Thyroid gland (tissue), 4 donors: ENCODE measurements around the gene RARRES2. TPM values are rescaled to one million over a fixed set of nuclear protein-coding genes. Genes with fewer than 3 reads are reported as not detected.
"Not testable (repeated sequence)": the region's sequence is repeated elsewhere in the genome, so short reads cannot be mapped to it uniquely, and the experiment has no call there.

Source experiments
- DNase-seq, 2 donors: peaks; one replicate each; pipeline ENCODE4 v3.0.0-alpha.2; 2019
- H3K27ac ChIP-seq, 3 donors: fragments of 200-600 bp; sonication (generic); 1 replicate in 2 of 3; 2 replicates in 1 of 3; pipeline ENCODE4 v1.5.1; 2016 to 2019; ENCODE audit warnings: mild to moderate bottlenecking in 1 of 3, moderate library complexity in 1 of 3
- H3K27me3 ChIP-seq: fragments of 200-600 bp; sonication (generic); one replicate; pipeline ENCODE4 v1.5.1; 2019
- H3K36me3 ChIP-seq, 2 donors: fragments of 200-600 bp; sonication (generic); one replicate each; pipeline ENCODE4 v1.5.1; 2016 to 2019
- H3K4me1 ChIP-seq, 2 donors: fragments of 200-600 bp; sonication (generic); one replicate each; pipeline ENCODE4 v1.5.1; 2017 to 2019
- H3K4me3 ChIP-seq, 3 donors: fragments of 200-600 bp; sonication (generic); replicated peaks in 1 of 3; 1 replicate in 2 of 3; 2 replicates in 1 of 3; pipeline ENCODE4 v1.5.1; 2016; ENCODE audit warnings: mild to moderate bottlenecking in 1 of 3
- H3K9me3 ChIP-seq: fragments of 200-600 bp; sonication (generic); one replicate; pipeline ENCODE4 v1.5.1; 2017
- CTCF ChIP-seq, 6 experiments: fragments of 200-600 bp in 3 of 6; fragments of 450-650 bp in 3 of 6; sonication (generic) in 3 of 6; IDR thresholded peaks; one replicate each; pipeline ENCODE4 v1.5.1; 2016 to 2019; ENCODE audit warnings: antibody characterized with exemption in 6 of 6, mild to moderate bottlenecking in 2 of 6, inconsistent platforms in 1 of 6, moderate library complexity in 1 of 6
- POLR2A ChIP-seq, 2 donors: fragments of 450-650 bp; IDR thresholded peaks; one replicate each; pipeline ENCODE4 v1.6.1; 2017; ENCODE audit warnings: antibody characterized with exemption in 2 of 2, mild to moderate bottlenecking in 2 of 2, moderate library complexity in 1 of 2
- WGBS, 2 donors: methylation state at CpG; one replicate each; pipeline ENCODE4 v1.1.5; 2017; 5-methylcytosine and 5-hydroxymethylcytosine counted together
- intact Hi-C: fragments of 100-400 bp; cut with DNase I; formaldehyde crosslinking; loops from one replicate; pipeline ENCODE4 v1.15.1; 2023
- total RNA-seq, 4 donors: library from RNA; depleted of rRNA; stranded (reverse); fragments of >200 nt; gene quantifications; one replicate each; pipeline ENCODE4 v1.2.3, GENCODE V29; 2016

Gene RARRES2
- total RNA-seq, 4 donors from 2014 or later, result 22.2 to 137 (median 54.8) TPM

DNA sequence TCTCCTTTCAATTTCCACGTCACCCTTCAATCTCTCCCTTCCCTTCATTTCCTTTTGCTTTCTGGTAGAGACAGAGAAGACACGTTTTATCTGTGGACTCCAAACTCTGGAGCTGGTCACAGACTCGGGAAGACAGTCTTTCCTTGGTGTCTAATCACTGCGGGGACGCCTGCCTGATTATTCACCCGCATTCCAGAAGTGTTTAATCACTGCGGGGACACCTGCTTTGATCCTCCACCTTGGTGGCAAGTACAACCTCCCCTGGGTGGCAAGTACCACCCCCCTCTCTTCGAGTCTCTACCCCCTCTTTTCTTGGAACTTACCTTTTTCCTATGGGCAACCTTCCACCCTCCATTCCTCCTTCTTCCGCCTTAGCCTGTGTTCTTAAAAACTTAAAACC lies 33.5 kb downstream of the RARRES2 start:
- Histone ChIP-seq H3K4me3 (no peak overlapping the region), H3K27ac (no peak overlapping the region), H3K4me1 (no peaks in the 10 kb centered on the region), H3K9me3 (no peaks in the 10 kb centered on the region), H3K27me3 (no peaks in the 10 kb centered on the region), H3K36me3 (no peaks in the 10 kb centered on the region)
- no peak for DNase-seq
- intact Hi-C loops, result no loop called here
- WGBS, 2 donors, result 88 to 89% methylated on average over 9 of the region's 9 CpGs
- TF ChIP-seq POLR2A (IDR thresholded peaks at IDR 0.05) (no peak), CTCF (IDR thresholded peaks at IDR 0.05) (no peak)

GRCh38 chr7:150307129-150307528 lies 34.3 kb downstream of the RARRES2 start:
- WGBS, 2 donors, result 86 to 87% methylated on average over 3 of the region's 3 CpGs
- Histone ChIP-seq H3K9me3 (no peaks in the 10 kb centered on the region), H3K36me3 (no peaks in the 10 kb centered on the region), H3K27me3 (no peaks in the 10 kb centered on the region), H3K4me1 (no peaks in the 10 kb centered on the region), H3K27ac (no peak overlapping the region), H3K4me3 (no peak overlapping the region)
- no peak for DNase-seq
- intact Hi-C loops, result no loop called here
- TF ChIP-seq CTCF (IDR thresholded peaks at IDR 0.05) (no peak), POLR2A (IDR thresholded peaks at IDR 0.05) (no peak)

DNA sequence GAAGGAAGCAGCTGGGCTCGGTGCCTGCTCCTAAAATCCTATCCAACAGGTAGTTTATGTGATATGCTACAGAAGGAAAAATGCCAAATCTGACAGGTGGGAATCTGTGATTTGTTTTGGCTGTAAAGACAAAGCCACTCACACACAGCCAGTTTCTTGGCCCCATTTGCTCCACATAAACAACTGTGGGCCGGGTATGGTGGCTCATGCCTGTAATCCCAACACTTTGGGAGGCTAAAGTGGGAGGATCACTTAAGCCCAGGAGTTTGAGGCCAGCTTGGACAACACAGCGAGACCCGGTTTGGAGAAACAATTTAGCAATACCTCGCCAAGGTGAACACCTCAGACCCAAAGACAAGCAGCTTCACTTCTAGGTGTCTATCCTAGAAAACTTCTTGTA lies 35.1 kb downstream of the RARRES2 start:
- H3K4me3 ChIP-seq, DNase-seq, H3K27ac ChIP-seq, intact Hi-C loops, H3K4me1 ChIP-seq, H3K9me3 ChIP-seq, H3K36me3 ChIP-seq, H3K27me3 ChIP-seq: not testable (repeated sequence)
- WGBS, 2 donors, result 82 to 84% methylated on average over 5 of the region's 5 CpGs

- H3K27me3 ChIP-seq, DNase-seq, H3K27ac ChIP-seq, H3K9me3 ChIP-seq, H3K4me1 ChIP-seq, intact Hi-C loops, H3K36me3 ChIP-seq, H3K4me3 ChIP-seq: not testable (repeated sequence)
- 78 to 90% methylated on average over 2 of the region's 2 CpGs for WGBS, 2 donors
Measured at GRCh38 chr7:150305903-150306284, 35.5 kb downstream of the RARRES2 start.

- 82 to 90% methylated on average over 10 to 11 of the region's 11 CpGs for WGBS, 2 donors
- not testable (repeated sequence) for DNase-seq, H3K27ac ChIP-seq
Measured at GRCh38 chr7:150305259-150305902, 36.0 kb downstream of the RARRES2 start.

GRCh38 chr7:150304499-150305258 lies 36.8 kb downstream of the RARRES2 start:
- not testable (repeated sequence) for DNase-seq

More at GRCh38 chr7:150305259-150305902, 36.0 kb downstream of the RARRES2 start:
- intact Hi-C loops, H3K4me3 ChIP-seq, H3K4me1 ChIP-seq, H3K36me3 ChIP-seq, H3K9me3 ChIP-seq, H3K27me3 ChIP-seq: not testable (repeated sequence)

DNA sequence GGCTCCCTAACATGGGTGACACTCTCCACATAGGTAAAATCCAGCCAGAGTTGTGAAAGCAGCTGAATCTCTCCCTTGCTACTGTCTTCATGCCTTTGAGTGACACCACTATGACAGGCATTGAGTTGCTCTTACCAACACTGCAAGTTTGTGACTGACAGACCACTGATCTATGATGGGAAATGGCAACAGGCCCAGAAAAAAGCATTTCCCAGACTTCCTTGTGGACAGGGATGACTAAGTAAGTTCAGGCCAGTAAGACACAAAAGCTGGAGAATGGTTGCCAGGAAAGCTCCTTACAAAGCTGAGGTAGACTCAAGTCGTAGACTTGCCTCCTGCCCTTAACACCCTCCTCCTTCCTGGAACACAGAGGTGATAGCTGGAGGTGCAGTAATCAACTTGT lies 38.5 kb downstream of the RARRES2 start:
- intact Hi-C loops, H3K36me3 ChIP-seq, H3K27me3 ChIP-seq, H3K4me3 ChIP-seq, H3K4me1 ChIP-seq, H3K27ac ChIP-seq, DNase-seq, H3K9me3 ChIP-seq: not testable (repeated sequence)
- 57 to 87% methylated on average over 1 of the region's 1 CpG for WGBS, 2 donors

More at GRCh38 chr7:150304499-150305258, 36.8 kb downstream of the RARRES2 start:
- H3K27me3 ChIP-seq, intact Hi-C loops, H3K9me3 ChIP-seq, H3K27ac ChIP-seq, H3K4me1 ChIP-seq, H3K36me3 ChIP-seq, H3K4me3 ChIP-seq: not testable (repeated sequence)
- 75 to 93% methylated on average over 3 to 8 of the region's 8 CpGs for WGBS, 2 donors

GRCh38 chr7:150297978-150298377 lies 43.5 kb downstream of the RARRES2 start:
- H3K4me1 ChIP-seq, DNase-seq, H3K36me3 ChIP-seq, intact Hi-C loops, H3K27ac ChIP-seq, H3K4me3 ChIP-seq, H3K27me3 ChIP-seq, H3K9me3 ChIP-seq: not testable (repeated sequence)

DNA sequence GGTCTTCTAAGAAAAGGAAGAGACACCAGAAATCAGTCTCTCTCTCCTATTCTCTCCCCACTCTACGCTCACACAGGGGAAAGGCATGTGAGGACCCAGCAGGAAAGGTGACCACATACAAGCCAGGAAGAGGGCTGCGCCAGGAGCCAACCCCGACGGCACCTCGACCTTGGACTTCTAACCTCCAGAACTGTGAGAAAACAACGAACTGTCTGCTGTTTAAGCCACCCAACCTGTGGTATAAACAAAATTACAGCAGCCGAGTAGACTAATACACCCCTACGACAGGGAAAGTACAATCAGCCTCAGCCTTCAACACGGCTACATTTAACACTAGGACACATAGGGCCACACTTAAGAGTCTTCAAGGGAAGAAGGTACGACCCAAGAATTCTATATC lies 44.6 kb downstream of the RARRES2 start:
- H3K9me3 ChIP-seq, intact Hi-C loops, DNase-seq, H3K27me3 ChIP-seq, H3K36me3 ChIP-seq, H3K4me3 ChIP-seq, H3K27ac ChIP-seq, H3K4me1 ChIP-seq: not testable (repeated sequence)
- WGBS, 2 donors, result 83 to 85% methylated on average over 7 to 9 of the region's 10 CpGs

- DNase-seq, H3K36me3 ChIP-seq, H3K9me3 ChIP-seq, H3K27ac ChIP-seq, H3K4me1 ChIP-seq, H3K27me3 ChIP-seq, H3K4me3 ChIP-seq, intact Hi-C loops: not testable (repeated sequence)
- WGBS, 2 donors, result 60 to 61% methylated on average over 3 of the region's 8 CpGs
Measured at GRCh38 chr7:150295614-150296013, 45.8 kb downstream of the RARRES2 start.

GRCh38 chr7:150295027-150295426 lies 46.4 kb downstream of the RARRES2 start:
- H3K27me3 ChIP-seq, H3K27ac ChIP-seq, H3K9me3 ChIP-seq, H3K36me3 ChIP-seq, H3K4me1 ChIP-seq, intact Hi-C loops, H3K4me3 ChIP-seq, DNase-seq: not testable (repeated sequence)
- 80% methylated on average over 8 of the region's 8 CpGs for WGBS, 2 donors
